ENCODE data around the gene SIGLEC7.
"Not testable (repeated sequence)": the region's sequence is repeated elsewhere in the genome, so short reads cannot be mapped to it uniquely, and the experiment has no call there.

The SIGLEC7 gene

DNA sequence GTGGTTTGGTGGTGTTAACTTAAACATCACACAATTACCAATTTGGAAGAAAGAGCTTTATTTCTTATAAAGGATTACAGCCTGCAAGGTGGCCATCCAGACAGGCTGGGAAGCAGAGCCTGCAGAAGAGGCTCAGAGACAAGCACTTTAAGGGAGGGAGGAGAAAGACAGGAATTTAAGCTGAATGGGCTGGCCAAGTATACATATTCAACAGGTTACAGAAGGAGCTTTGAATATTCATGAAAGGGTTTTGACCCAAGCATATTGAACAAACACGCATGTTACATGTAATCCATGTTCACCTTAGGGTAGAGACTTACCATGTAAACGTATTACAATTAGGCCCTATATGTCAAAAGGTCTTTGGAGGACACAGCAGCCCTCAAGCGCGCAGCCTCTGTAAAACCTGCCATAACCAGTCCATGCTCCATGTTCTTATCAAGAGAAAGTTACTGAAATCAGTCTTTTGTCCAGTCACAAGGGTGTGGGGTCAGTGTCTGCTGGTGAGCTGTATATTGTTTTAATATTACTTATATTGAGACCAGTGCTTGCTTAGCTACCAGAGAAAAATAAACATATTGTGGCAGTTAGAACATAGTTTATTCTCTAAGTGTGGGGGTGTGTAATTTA is 19.9 kb downstream of the SIGLEC7 start:
- no peaks in the 10 kb centered on the region for H3K9me3 ChIP-seq (ENCODE audit: control insufficient read depth in 1 of 2, low read length in 2 of 2)
- H3K27me3 ChIP-seq (ENCODE audit: control insufficient read depth in 1 of 2, insufficient read depth in 2 of 2, low read length in 2 of 2), result peaks cover 0 to 6% of the 10 kb centered on the region in 2 donors
- H3K36me3 ChIP-seq (ENCODE audit: control insufficient read depth in 1 of 2, insufficient read depth in 2 of 2, low read length in 2 of 2), result no peaks in the 10 kb centered on the region
- no peak overlapping the region for H3K4me3 ChIP-seq (ENCODE audit: low read depth in 1 of 2, low read length in 2 of 2)
- H3K9ac ChIP-seq (ENCODE audit: low read depth in 1 of 2, low read length in 2 of 2), result no peak overlapping the region
- no peaks in the 10 kb centered on the region for H3K4me1 ChIP-seq (ENCODE audit: control insufficient read depth in 1 of 2, insufficient read depth in 2 of 2, low read length in 2 of 2)
- H3K27ac ChIP-seq (ENCODE audit: low read depth, low read length), result no peak overlapping the region

DNA sequence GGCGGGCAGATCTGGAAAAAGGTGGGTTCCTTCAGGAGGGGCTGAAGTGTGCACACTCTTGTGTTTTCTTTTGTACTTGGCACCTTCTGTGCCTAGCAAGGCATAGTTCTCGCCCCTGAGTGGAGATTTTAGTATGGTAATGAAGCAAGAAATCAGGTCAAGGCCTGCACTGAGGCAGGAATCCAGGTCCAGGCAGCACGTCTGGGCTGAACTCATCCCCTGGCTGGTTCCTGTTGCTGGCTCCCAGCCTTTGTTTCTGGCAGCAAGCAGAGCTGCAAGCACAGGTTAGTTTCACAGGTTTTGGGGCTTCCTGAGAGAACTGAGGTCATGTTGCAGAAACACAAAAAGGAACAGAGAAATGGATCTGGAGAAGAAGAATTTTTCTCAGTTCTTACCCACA is 21.2 kb downstream of the SIGLEC7 start:
- no peaks in the 10 kb centered on the region for H3K4me1 ChIP-seq (ENCODE audit: control insufficient read depth in 1 of 2, insufficient read depth in 2 of 2, low read length in 2 of 2)
- H3K27me3 ChIP-seq (ENCODE audit: control insufficient read depth in 1 of 2, insufficient read depth in 2 of 2, low read length in 2 of 2), result peaks cover 0 to 6% of the 10 kb centered on the region in 2 donors
- no peak overlapping the region for H3K4me3 ChIP-seq (ENCODE audit: low read depth in 1 of 2, low read length in 2 of 2)
- H3K36me3 ChIP-seq (ENCODE audit: control insufficient read depth in 1 of 2, insufficient read depth in 2 of 2, low read length in 2 of 2), result no peaks in the 10 kb centered on the region
- H3K27ac ChIP-seq (ENCODE audit: low read depth, low read length), result no peak overlapping the region
- no peaks in the 10 kb centered on the region for H3K9me3 ChIP-seq (ENCODE audit: control insufficient read depth in 1 of 2, low read length in 2 of 2)
- no peak overlapping the region for H3K9ac ChIP-seq (ENCODE audit: low read depth in 1 of 2, low read length in 2 of 2)

DNA sequence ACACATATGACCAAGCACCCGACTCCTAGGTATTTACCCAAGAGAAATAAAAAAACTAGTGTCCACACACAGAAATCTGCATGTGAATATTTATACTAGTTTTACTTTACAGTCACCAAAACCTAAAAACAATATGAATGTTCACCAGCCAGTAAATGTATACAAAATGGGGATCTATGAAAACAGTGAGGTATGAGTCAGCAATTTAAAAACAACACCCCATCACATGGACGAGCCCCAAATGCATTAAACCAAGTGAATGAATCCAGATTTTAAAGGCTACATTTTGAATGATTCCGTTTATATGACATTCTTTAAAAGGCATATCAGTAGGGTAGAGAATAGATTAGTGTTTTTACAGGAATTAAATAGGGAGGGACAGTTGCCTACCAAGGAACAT is 22.1 kb downstream of the SIGLEC7 start:
- Histone ChIP-seq H3K27ac (ENCODE audit: low read depth, low read length) (no peak overlapping the region), H3K27me3 (ENCODE audit: control insufficient read depth in 1 of 2, insufficient read depth in 2 of 2, low read length in 2 of 2) (peaks cover 0 to 6% of the 10 kb centered on the region in 2 donors), H3K4me3 (ENCODE audit: low read depth in 1 of 2, low read length in 2 of 2) (no peak overlapping the region), H3K4me1 (ENCODE audit: control insufficient read depth in 1 of 2, insufficient read depth in 2 of 2, low read length in 2 of 2) (no peaks in the 10 kb centered on the region), H3K9me3 (ENCODE audit: control insufficient read depth in 1 of 2, low read length in 2 of 2) (no peaks in the 10 kb centered on the region), H3K36me3 (ENCODE audit: control insufficient read depth in 1 of 2, insufficient read depth in 2 of 2, low read length in 2 of 2) (no peaks in the 10 kb centered on the region), H3K9ac (ENCODE audit: low read depth in 1 of 2, low read length in 2 of 2) (no peak overlapping the region)

DNA sequence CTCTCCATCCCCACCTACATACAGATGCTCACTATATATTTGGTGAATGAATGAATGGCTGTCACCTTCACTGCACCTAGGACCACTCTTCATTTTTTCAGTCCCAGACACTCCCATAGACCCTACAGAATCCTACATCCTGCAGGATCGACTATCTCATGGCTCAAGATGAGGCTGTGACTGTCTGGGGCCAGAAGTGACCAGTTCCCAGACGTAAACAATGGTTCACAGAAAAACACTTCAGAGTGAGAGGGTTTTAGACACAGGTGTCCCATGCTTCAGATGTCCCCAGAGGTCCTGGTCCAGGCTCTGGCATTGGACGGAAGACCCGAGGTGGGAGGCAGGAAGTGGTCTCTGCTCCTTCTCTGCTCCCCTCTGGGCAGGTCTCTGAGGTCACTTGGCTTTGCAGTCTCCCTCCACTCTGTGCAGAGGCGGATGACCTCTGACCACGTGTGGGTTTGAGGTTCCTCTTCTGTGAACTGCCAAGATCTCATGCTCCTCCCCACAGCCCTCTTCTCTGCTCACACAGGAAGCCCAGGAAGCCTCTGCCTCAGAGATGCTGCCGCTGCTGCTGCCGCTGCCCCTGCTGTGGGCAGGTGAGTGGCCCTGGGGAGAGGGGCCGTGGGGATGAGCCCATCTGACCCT is 24.9 kb downstream of the SIGLEC7 start:
- Histone ChIP-seq H3K36me3 (ENCODE audit: control insufficient read depth in 1 of 2, insufficient read depth in 2 of 2, low read length in 2 of 2) (no peaks in the 10 kb centered on the region), H3K27me3 (ENCODE audit: control insufficient read depth in 1 of 2, insufficient read depth in 2 of 2, low read length in 2 of 2) (no peaks in the 10 kb centered on the region), H3K9me3 (ENCODE audit: control insufficient read depth in 1 of 2, low read length in 2 of 2) (no peaks in the 10 kb centered on the region), H3K27ac (ENCODE audit: low read depth, low read length) (no peak overlapping the region), H3K9ac (ENCODE audit: low read depth in 1 of 2, low read length in 2 of 2) (no peak overlapping the region), H3K4me3 (ENCODE audit: low read depth in 1 of 2, low read length in 2 of 2) (no peak overlapping the region), H3K4me1 (ENCODE audit: control insufficient read depth in 1 of 2, insufficient read depth in 2 of 2, low read length in 2 of 2) (no peaks in the 10 kb centered on the region)

DNA sequence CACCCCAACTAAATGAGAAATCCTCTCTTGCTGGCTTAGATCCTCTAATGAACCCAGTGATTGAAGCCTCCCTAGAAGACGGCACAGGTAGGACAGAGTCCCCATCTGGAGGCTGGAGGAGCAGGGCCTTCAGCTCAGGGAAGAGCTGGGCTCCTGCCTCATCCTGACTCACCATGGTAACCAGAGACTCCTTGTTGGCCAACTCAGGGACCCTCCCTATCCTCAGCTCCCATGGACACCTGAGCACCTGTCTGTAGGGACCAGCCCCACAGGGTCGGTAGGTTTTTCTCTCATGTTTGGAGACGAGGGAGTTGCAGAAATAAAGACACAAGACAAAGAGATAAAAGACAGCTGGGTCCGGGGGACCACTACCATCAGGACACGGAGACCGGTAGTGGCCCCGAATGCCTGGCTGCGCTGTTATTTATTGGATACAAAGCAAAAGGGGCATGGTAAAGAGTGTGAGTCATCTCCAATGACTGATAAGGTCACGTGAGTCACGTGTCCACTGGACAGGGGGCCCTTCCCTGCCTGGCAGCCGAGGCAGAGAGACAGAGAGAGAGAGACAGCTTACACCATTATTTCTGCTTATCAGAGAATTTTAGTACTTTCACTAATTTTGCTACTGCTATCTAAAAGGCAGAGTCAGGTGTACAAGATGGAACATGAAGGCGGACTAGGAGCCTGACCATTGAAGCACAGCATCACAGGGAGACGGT is 26.6 kb downstream of the SIGLEC7 start:
- Histone ChIP-seq H3K4me3 (ENCODE audit: low read depth in 1 of 2, low read length in 2 of 2) (no peak overlapping the region), H3K9me3 (ENCODE audit: control insufficient read depth in 1 of 2, low read length in 2 of 2) (no peaks in the 10 kb centered on the region), H3K27ac (ENCODE audit: low read depth, low read length) (no peak overlapping the region), H3K4me1 (ENCODE audit: control insufficient read depth in 1 of 2, insufficient read depth in 2 of 2, low read length in 2 of 2) (no peaks in the 10 kb centered on the region), H3K27me3 (ENCODE audit: control insufficient read depth in 1 of 2, insufficient read depth in 2 of 2, low read length in 2 of 2) (no peaks in the 10 kb centered on the region), H3K36me3 (ENCODE audit: control insufficient read depth in 1 of 2, insufficient read depth in 2 of 2, low read length in 2 of 2) (no peaks in the 10 kb centered on the region), H3K9ac (ENCODE audit: low read depth in 1 of 2, low read length in 2 of 2) (no peak overlapping the region)

DNA sequence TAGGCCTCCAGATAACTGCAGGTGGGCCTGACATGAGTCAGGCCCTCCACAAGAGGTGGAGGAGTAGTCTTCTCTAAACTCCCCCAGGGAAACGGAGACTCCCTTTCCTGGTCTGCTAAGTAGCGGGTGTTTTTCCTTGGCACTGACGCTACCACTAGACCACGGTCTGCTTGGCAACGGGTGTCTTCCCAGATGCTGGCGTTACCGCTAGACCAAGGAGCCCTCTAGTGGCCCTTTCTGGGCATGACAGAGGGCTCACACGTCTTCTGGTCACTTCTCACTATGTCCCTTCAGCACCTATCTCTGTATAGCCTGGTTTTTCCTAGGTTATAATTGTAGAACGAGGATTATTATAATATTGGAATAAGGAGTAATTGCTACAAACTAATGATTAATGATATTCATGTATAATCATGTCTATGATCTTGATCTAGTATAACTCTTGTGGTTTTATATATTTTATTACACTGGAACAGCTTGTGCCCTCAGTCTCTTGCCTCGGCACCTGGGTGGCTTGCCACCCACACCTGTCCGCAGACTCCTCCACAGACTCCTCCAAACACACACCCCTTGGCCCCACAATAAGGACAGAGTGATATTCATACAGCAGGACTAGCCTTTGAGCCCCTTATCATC is 27.3 kb downstream of the SIGLEC7 start:
- H3K36me3 ChIP-seq (ENCODE audit: control insufficient read depth in 1 of 2, insufficient read depth in 2 of 2, low read length in 2 of 2); H3K27ac ChIP-seq (ENCODE audit: low read depth, low read length); H3K4me3 ChIP-seq (ENCODE audit: low read depth in 1 of 2, low read length in 2 of 2); H3K9me3 ChIP-seq (ENCODE audit: control insufficient read depth in 1 of 2, low read length in 2 of 2); H3K4me1 ChIP-seq (ENCODE audit: control insufficient read depth in 1 of 2, insufficient read depth in 2 of 2, low read length in 2 of 2); H3K9ac ChIP-seq (ENCODE audit: low read depth in 1 of 2, low read length in 2 of 2); H3K27me3 ChIP-seq (ENCODE audit: control insufficient read depth in 1 of 2, insufficient read depth in 2 of 2, low read length in 2 of 2): not testable (repeated sequence)

DNA sequence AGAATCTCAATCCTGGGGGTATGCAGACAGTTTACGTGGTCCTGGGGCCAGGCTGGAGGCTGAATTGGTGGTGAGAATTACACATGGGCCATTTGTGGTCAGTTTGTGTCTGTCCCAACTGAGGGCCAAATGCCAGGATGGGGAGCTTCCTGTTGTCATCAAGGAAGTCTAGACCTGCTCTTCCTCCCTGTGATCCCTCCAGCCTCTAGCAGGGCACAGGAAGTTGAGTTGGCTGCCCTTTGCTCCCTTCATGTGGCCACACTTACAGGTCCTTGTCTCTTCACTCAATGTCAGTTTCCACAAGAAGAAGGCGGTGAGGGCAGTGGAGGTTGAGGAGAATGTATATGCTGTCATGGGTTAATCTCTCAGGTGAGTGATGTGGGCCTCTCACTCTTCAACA is 30.1 kb downstream of the SIGLEC7 start:
- Histone ChIP-seq H3K9ac (ENCODE audit: low read depth in 1 of 2, low read length in 2 of 2) (no peak overlapping the region), H3K27me3 (ENCODE audit: control insufficient read depth in 1 of 2, insufficient read depth in 2 of 2, low read length in 2 of 2) (peaks cover 0 to 2% of the 10 kb centered on the region in 2 donors), H3K27ac (ENCODE audit: low read depth, low read length) (no peak overlapping the region), H3K4me1 (ENCODE audit: control insufficient read depth in 1 of 2, insufficient read depth in 2 of 2, low read length in 2 of 2) (no peaks in the 10 kb centered on the region), H3K36me3 (ENCODE audit: control insufficient read depth in 1 of 2, insufficient read depth in 2 of 2, low read length in 2 of 2) (no peaks in the 10 kb centered on the region), H3K9me3 (ENCODE audit: control insufficient read depth in 1 of 2, low read length in 2 of 2) (no peaks in the 10 kb centered on the region), H3K4me3 (ENCODE audit: low read depth in 1 of 2, low read length in 2 of 2) (no peak overlapping the region)

DNA sequence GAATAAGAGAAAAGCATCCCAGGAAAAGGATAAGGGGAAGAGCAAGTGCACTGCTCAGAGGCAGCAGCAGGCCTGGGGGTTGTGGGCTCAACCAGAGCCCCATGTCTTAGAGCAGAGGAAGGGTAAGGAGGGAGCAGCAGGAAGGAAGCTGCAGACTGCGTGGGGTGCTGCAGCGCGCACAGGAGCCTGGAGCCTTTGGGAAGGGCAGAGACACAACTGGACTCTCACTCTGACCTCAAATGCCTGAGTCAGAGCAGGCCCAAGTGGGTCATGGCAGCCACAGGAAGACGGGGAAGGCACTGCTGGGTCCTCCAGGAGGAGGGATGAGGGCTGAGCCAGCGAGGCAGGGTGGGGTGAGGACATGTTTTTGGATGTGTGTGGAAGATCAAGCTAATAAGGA is 31.6 kb downstream of the SIGLEC7 start:
- Histone ChIP-seq H3K27ac (ENCODE audit: low read depth, low read length) (no peak overlapping the region), H3K36me3 (ENCODE audit: control insufficient read depth in 1 of 2, insufficient read depth in 2 of 2, low read length in 2 of 2) (no peaks in the 10 kb centered on the region)

DNA sequence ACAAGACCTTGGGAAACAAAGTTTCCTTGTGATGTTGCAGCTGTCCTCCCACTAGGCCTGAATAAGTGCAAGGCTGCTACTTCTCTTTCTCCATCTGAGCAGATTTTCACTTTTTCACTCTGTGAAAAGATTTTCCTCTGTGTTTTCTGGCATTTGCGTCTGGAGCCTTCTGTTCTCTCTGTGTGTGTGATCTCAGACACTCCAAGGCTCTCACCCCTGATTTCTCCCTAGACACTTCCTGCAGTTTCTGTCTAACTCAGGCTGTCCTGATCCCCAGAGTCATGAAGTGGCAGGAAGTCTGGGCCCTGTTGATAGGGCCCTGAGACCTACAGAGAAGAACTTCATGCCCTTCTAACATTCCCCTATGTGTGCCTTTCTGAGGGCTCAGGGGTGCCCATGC is 37.2 kb downstream of the SIGLEC7 start:
- Histone ChIP-seq H3K36me3 (ENCODE audit: control insufficient read depth in 1 of 2, insufficient read depth in 2 of 2, low read length in 2 of 2) (no peaks in the 10 kb centered on the region), H3K27ac (ENCODE audit: low read depth, low read length) (no peak overlapping the region), H3K9me3 (ENCODE audit: control insufficient read depth in 1 of 2, low read length in 2 of 2) (no peaks in the 10 kb centered on the region), H3K4me3 (ENCODE audit: low read depth in 1 of 2, low read length in 2 of 2) (no peak overlapping the region), H3K9ac (ENCODE audit: low read depth in 1 of 2, low read length in 2 of 2) (no peak overlapping the region), H3K4me1 (ENCODE audit: control insufficient read depth in 1 of 2, insufficient read depth in 2 of 2, low read length in 2 of 2) (no peaks in the 10 kb centered on the region), H3K27me3 (ENCODE audit: control insufficient read depth in 1 of 2, insufficient read depth in 2 of 2, low read length in 2 of 2) (peaks cover 0 to 2% of the 10 kb centered on the region in 2 donors)

More for the DNA sequence above, 31.6 kb downstream of the SIGLEC7 start:
- peaks cover 0 to 3% of the 10 kb centered on the region in 2 donors for H3K27me3 ChIP-seq (ENCODE audit: control insufficient read depth in 1 of 2, insufficient read depth in 2 of 2, low read length in 2 of 2)
- no peaks in the 10 kb centered on the region for H3K4me1 ChIP-seq (ENCODE audit: control insufficient read depth in 1 of 2, insufficient read depth in 2 of 2, low read length in 2 of 2)
- no peaks in the 10 kb centered on the region for H3K9me3 ChIP-seq (ENCODE audit: control insufficient read depth in 1 of 2, low read length in 2 of 2)
- no peak overlapping the region for H3K4me3 ChIP-seq (ENCODE audit: low read depth in 1 of 2, low read length in 2 of 2)
- no peak overlapping the region for H3K9ac ChIP-seq (ENCODE audit: low read depth in 1 of 2, low read length in 2 of 2)

DNA sequence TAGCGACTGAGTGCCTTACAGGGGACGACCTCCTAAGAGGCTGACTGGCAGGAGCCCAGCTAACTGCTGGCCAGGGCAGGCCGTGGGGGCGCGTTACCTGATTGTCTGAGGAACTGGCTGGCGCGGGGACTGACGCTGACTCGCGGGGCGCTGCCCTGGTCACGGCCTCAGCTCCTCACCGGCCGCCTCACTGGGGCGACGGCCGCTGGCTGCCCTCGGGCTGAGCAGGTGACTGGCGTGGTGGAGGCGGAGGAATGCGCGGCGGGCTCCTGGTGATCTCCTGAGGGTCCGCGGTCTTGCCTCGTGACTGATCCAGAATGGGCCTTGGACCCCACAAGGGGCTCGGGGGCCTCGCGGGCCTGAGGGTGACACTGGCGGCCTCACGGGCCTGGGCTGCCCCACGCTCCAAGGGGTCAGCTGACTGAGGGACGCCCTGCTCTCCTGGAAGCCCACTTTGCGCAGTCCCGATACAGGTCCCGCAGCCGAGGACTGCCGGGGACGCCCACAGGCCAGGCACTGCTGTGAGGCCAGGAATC is 39.3 kb downstream of the SIGLEC7 start:
- Histone ChIP-seq H3K27me3 (ENCODE audit: control insufficient read depth in 1 of 2, insufficient read depth in 2 of 2, low read length in 2 of 2) (peaks cover 0 to 4% of the 10 kb centered on the region in 2 donors), H3K27ac (ENCODE audit: low read depth, low read length) (no peak overlapping the region), H3K9ac (ENCODE audit: low read depth in 1 of 2, low read length in 2 of 2) (no peak overlapping the region), H3K4me1 (ENCODE audit: control insufficient read depth in 1 of 2, insufficient read depth in 2 of 2, low read length in 2 of 2) (no peaks in the 10 kb centered on the region), H3K4me3 (ENCODE audit: low read depth in 1 of 2, low read length in 2 of 2) (no peak overlapping the region), H3K9me3 (ENCODE audit: control insufficient read depth in 1 of 2, low read length in 2 of 2) (no peaks in the 10 kb centered on the region), H3K36me3 (ENCODE audit: control insufficient read depth in 1 of 2, insufficient read depth in 2 of 2, low read length in 2 of 2) (no peaks in the 10 kb centered on the region)

Measured in duodenal mucosa (tissue), 2 donors.